SK-N-SH treated with all-trans-retinoic acid at 6 μM for 48 hours (cell line): Measurements from ENCODE around the gene GSTP1.

Experiments used
- ATAC-seq: fragments of 200-7000 bp; cut with Tn5 transposase; 3 replicates; pipeline ENCODE4 v1.9.1; 2020; ENCODE audit warnings: mild to moderate bottlenecking, moderate library complexity
- ARNTL ChIP-seq: fragments of 450-650 bp; formaldehyde crosslinking; IDR thresholded peaks from 2 replicates; pipeline ENCODE4 v1.5.0; 2020; ENCODE audit warnings: low read depth, mild to moderate bottlenecking, moderate library complexity, borderline replicate concordance
- BACH2 ChIP-seq: fragments of 250-450 bp; sonication (Bioruptor Pico); IDR thresholded peaks from 2 replicates; pipeline ENCODE4 v1.9.0; 2021; ENCODE audit warnings: mild to moderate bottlenecking, borderline replicate concordance
- CREB5 ChIP-seq: fragments of 250-450 bp; sonication (Bioruptor Pico); IDR thresholded peaks from 2 replicates; pipeline ENCODE4 v1.5.1; 2020; ENCODE audit warnings: low read depth, mild to moderate bottlenecking, moderate library complexity
- CSDC2 ChIP-seq: fragments of 250-450 bp; sonication (Bioruptor Pico); IDR thresholded peaks from 2 replicates; pipeline ENCODE4 v1.5.0; 2020; ENCODE audit warnings: mild to moderate bottlenecking, moderate library complexity
- CSRNP3 ChIP-seq: fragments of 250-450 bp; sonication (Bioruptor Pico); IDR thresholded peaks from 2 replicates; pipeline ENCODE4 v1.5.1; 2021; ENCODE audit warnings: mild to moderate bottlenecking, moderate library complexity
- ESRRG ChIP-seq: fragments of 250-450 bp; sonication (Bioruptor Pico); IDR thresholded peaks from 2 replicates; pipeline ENCODE4 v1.6.1; 2021; ENCODE audit warnings: mild to moderate bottlenecking
- GLIS3 ChIP-seq: fragments of 250-450 bp; sonication (Bioruptor Pico); IDR thresholded peaks from 2 replicates; pipeline ENCODE4 v1.5.0; 2020; ENCODE audit warnings: mild to moderate bottlenecking, moderate library complexity
- ISL1 ChIP-seq: fragments of 250-450 bp; sonication (Bioruptor Pico); IDR thresholded peaks from 2 replicates; pipeline ENCODE4 v2.1.2; 2022; ENCODE audit warnings: mild to moderate bottlenecking, moderate library complexity
- OSR1 ChIP-seq: fragments of 250-450 bp; sonication (Bioruptor Pico); IDR thresholded peaks from 2 replicates; pipeline ENCODE4 v1.8.0; 2022; ENCODE audit warnings: moderate library complexity, mild to moderate bottlenecking, inconsistent platforms
- PATZ1 ChIP-seq: fragments of 250-450 bp; sonication (Bioruptor Pico); IDR thresholded peaks from 2 replicates; pipeline ENCODE4 v1.8.0; 2020; ENCODE audit warnings: mild to moderate bottlenecking, moderate library complexity, borderline replicate concordance
- POU6F1 ChIP-seq: fragments of 250-450 bp; sonication (Bioruptor Pico); IDR thresholded peaks from 2 replicates; pipeline ENCODE4 v1.8.0; 2021; ENCODE audit warnings: low read depth, mild to moderate bottlenecking, moderate library complexity, borderline replicate concordance
- PPARA ChIP-seq: fragments of 250-450 bp; sonication (Bioruptor Pico); IDR thresholded peaks from 2 replicates; pipeline ENCODE4 v1.5.0; 2020; ENCODE audit warnings: mild to moderate bottlenecking, borderline replicate concordance
- RARB ChIP-seq: fragments of 250-450 bp; sonication (Bioruptor Pico); IDR thresholded peaks from 2 replicates; pipeline ENCODE4 v1.8.0; 2021; ENCODE audit warnings: mild to moderate bottlenecking, moderate library complexity
- SNAI2 ChIP-seq: fragments of 250-450 bp; sonication (Bioruptor Pico); IDR thresholded peaks from 2 replicates; pipeline ENCODE4 v1.5.0; 2020; ENCODE audit warnings: mild to moderate bottlenecking, moderate library complexity
- TCF4 ChIP-seq: fragments of 250-450 bp; sonication (Bioruptor Pico); IDR thresholded peaks from 2 replicates; pipeline ENCODE4 v1.8.0; 2021; ENCODE audit warnings: mild to moderate bottlenecking, moderate library complexity, borderline replicate concordance
- TOX ChIP-seq: fragments of 250-450 bp; sonication (Bioruptor Pico); IDR thresholded peaks from 2 replicates; pipeline ENCODE4 v1.8.0; 2021; ENCODE audit warnings: mild to moderate bottlenecking, moderate library complexity, borderline replicate concordance
- ZC3H10 ChIP-seq: fragments of 250-450 bp; sonication (Bioruptor Pico); IDR thresholded peaks from 2 replicates; pipeline ENCODE4 v1.5.1; 2021; ENCODE audit warnings: mild to moderate bottlenecking, moderate library complexity
- ZFP3 ChIP-seq: fragments of 250-450 bp; sonication (Bioruptor Pico); IDR thresholded peaks from 2 replicates; pipeline ENCODE4 v1.5.0; 2020; ENCODE audit warnings: mild to moderate bottlenecking, moderate library complexity
- ZFP30 ChIP-seq: fragments of 450-650 bp; formaldehyde crosslinking; IDR thresholded peaks from 2 replicates; pipeline ENCODE4 v1.5.0; 2022; ENCODE audit warnings: mild to moderate bottlenecking, moderate library complexity
- ZNF565 ChIP-seq: fragments of 450-650 bp; formaldehyde crosslinking; conservative IDR thresholded peaks from 2 replicates; pipeline ENCODE4 v1.5.0; 2020; ENCODE audit warnings: low read depth, mild to moderate bottlenecking, moderate library complexity
- ZNF8 ChIP-seq: fragments of 450-650 bp; formaldehyde crosslinking; IDR thresholded peaks from 2 replicates; pipeline ENCODE4 v1.5.0; 2020; ENCODE audit warnings: mild to moderate bottlenecking, moderate library complexity
- TF ChIP-seq, protein P1 (sequence below): fragments of 250-450 bp; sonication (Bioruptor Pico); IDR thresholded peaks from 2 replicates; pipeline ENCODE4 v1.5.0; 2020; ENCODE audit warnings: mild to moderate bottlenecking, moderate library complexity

Gene GSTP1

GRCh38 chr11:67561971-67562619, 21.5 kb upstream of the GSTP1 start:
- TF ChIP-seq OSR1 (CRISPR knock-in tag) (no peak), PPARA (CRISPR knock-in tag) (no peak), ZFP30 (no peak), TOX (CRISPR knock-in tag) (no peak), ARNTL (CRISPR knock-in tag) (no peak), GLIS3 (CRISPR knock-in tag) (no peak), ZC3H10 (CRISPR knock-in tag) (no peak), CSRNP3 (no peak), CSDC2 (no peak), PATZ1 (CRISPR knock-in tag) (no peak), TCF4 (CRISPR knock-in tag) (no peak), ZNF8 (CRISPR knock-in tag) (no peak)
- no peak for ATAC-seq

DNA sequence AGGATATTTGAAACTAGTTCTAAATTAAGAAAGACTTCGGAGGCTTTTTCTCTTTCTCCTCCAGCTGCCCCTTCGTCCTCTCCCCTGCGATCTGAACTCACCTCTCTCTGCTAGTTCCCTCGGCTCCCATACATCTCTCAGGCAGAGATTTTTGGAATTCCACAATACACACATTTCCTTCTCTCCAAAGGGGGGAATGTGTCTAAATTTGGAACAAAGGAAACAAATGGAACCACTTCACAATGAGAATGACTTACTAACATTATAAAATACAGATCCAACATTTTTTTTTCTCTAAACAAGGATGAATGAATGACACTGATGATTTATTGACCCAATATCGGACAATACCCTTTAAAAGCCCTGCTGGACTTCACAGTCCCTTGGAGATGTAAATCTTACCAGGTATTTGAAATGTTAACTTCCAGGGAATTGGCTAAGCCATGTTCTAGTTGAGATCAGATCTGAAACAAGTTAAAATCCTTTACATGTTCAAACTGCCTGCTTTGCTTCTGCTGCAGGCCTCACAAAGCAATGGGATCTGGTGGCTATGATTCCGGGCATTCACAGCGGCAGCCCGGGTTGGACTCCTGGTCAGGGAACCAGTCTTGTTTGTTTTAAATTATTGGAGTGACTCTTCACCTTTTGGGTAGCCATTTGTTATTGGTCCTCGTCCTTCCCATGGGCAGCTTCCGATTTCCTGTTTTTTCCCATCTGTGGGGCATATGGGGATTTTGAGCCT, 20.5 kb upstream of the GSTP1 start:
- peak; percentile 39 for ATAC-seq
- TF ChIP-seq BACH2 (CRISPR knock-in tag) = no peak
- TF ChIP-seq ISL1 = 0 out of 2 replicates have a peak, but pooled peaks have one; percentile 5

DNA sequence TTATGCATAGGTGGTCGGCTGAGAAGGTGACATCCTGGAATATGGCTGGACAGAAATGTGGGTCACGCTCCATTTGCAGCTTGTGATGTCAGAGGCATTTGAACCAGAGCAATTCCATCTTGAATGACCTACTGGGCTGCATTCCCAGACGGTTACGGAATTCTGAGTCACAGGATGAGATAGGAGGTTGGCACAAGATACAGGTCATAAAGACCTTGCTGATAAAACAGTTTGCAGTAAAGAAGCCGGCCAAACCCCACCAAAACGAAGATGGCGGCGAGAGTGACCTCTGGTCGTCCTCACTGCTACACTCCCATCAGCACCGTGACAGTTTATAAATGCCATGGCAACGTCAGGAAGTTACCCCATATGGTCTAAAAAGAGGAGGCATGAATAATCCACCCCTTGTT, 19.9 kb upstream of the GSTP1 start:
- peak; percentile 83 for ATAC-seq
- TF ChIP-seq ESRRG (peak; percentile 88), CSDC2 (peak; percentile 99), ISL1 (peak; percentile 85), CSRNP3 (0 out of 2 replicates have a peak, but pooled peaks have one; percentile 43), SNAI2 (CRISPR knock-in tag) (peak; percentile 99), GLIS3 (CRISPR knock-in tag) (peak; percentile 67; the same call in 1 of the 2 replicates), OSR1 (CRISPR knock-in tag) (0 out of 2 replicates have a peak, but pooled peaks have one; percentile 17), CREB5 (peak; percentile 95), PATZ1 (CRISPR knock-in tag) (peak; percentile 49; the same call in 1 of the 2 replicates), ZC3H10 (CRISPR knock-in tag) (0 out of 2 replicates have a peak, but pooled peaks have one; percentile 31), RARB (peak; percentile 72; the same call in 1 of the 2 replicates), ZNF565 (0 out of 2 replicates have a peak, but pooled peaks have one; percentile 36), ZFP3 (CRISPR knock-in tag) (peak; percentile 92), POU6F1 (CRISPR knock-in tag) (peak; percentile 59; the same call in 1 of the 2 replicates)
- TF ChIP-seq, protein P1, sequence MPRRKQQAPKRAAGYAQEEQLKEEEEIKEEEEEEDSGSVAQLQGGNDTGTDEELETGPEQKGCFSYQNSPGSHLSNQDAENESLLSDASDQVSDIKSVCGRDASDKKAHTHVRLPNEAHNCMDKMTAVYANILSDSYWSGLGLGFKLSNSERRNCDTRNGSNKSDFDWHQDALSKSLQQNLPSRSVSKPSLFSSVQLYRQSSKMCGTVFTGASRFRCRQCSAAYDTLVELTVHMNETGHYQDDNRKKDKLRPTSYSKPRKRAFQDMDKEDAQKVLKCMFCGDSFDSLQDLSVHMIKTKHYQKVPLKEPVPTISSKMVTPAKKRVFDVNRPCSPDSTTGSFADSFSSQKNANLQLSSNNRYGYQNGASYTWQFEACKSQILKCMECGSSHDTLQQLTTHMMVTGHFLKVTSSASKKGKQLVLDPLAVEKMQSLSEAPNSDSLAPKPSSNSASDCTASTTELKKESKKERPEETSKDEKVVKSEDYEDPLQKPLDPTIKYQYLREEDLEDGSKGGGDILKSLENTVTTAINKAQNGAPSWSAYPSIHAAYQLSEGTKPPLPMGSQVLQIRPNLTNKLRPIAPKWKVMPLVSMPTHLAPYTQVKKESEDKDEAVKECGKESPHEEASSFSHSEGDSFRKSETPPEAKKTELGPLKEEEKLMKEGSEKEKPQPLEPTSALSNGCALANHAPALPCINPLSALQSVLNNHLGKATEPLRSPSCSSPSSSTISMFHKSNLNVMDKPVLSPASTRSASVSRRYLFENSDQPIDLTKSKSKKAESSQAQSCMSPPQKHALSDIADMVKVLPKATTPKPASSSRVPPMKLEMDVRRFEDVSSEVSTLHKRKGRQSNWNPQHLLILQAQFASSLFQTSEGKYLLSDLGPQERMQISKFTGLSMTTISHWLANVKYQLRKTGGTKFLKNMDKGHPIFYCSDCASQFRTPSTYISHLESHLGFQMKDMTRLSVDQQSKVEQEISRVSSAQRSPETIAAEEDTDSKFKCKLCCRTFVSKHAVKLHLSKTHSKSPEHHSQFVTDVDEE (CRISPR knock-in tag) = 0 out of 2 replicates have a peak, but pooled peaks have one; percentile 48
- TF ChIP-seq, all 23 proteins: peak for 15; not testable (repeated sequence) for 8
